ENCODE data around the gene MARF1. TPM values are rescaled to one million over a fixed set of nuclear protein-coding genes. Genes with fewer than 3 reads are reported as not detected.
"Not testable (repeated sequence)": the region's sequence is repeated elsewhere in the genome, so short reads cannot be mapped to it uniquely, and the experiment has no call there.

MARF1 gene
- polyA plus RNA-seq, 3 donors = 5.7 to 39.9 (median 9.8) TPM

- no peak for DNase-seq
- Histone ChIP-seq H3K27ac (ENCODE audit: low read depth in 1 of 2, low read length in 2 of 2) (no peak overlapping the region), H3K4me1 (ENCODE audit: control insufficient read depth in 1 of 2, insufficient read depth in 2 of 2, low read length in 2 of 2) (peaks cover 7 to 12% of the 10 kb centered on the region in 2 donors), H2AFZ (ENCODE audit: insufficient read depth, low read depth, low read length, poor library complexity, severe bottlenecking) (peak overlapping the region; percentile 28), H4K20me1 (ENCODE audit: insufficient read depth, low read length) (no peaks in the 10 kb centered on the region), H3K9ac (ENCODE audit: insufficient read depth, low read length, poor library complexity, severe bottlenecking) (no peak overlapping the region), H3K36me3 (replicated peaks in 1 of 2; ENCODE audit: control insufficient read depth in 1 of 2, insufficient read depth in 2 of 2, low read length in 2 of 2) (no peaks in the 10 kb centered on the region), H3K27me3 (ENCODE audit: control insufficient read depth in 2 of 2, insufficient read depth in 2 of 2, low read length in 2 of 2) (no peaks in the 10 kb centered on the region), H3K4me2 (replicated peaks; ENCODE audit: extremely low read depth, low read length, poor library complexity, severe bottlenecking) (no peak overlapping the region), H3K9me3 (replicated peaks in 1 of 2; ENCODE audit: control insufficient read depth in 1 of 2, insufficient read depth in 1 of 2, low read length in 2 of 2) (peaks cover 0 to under 1% of the 10 kb centered on the region in 2 donors), H3K79me2 (ENCODE audit: insufficient read depth, low read length) (no peaks in the 10 kb centered on the region), H3K4me3 (replicated peaks in 1 of 3; ENCODE audit: low read depth in 2 of 3, low read length in 3 of 3) (no peak overlapping the region)
- Mint-ChIP-seq H3K36me3 (no peaks in the 10 kb centered on the region), H3K27me3 (ENCODE audit: low read depth in 3 of 3) (peaks cover 4 to 10% (median 5%) of the 10 kb centered on the region in 3 donors), H3K27ac (peak overlapping the region in 1 of 7 donors; percentile 28), H3K9me3 (peaks cover 0 to 3% (median 2%) of the 10 kb centered on the region in 7 donors), H3K4me3 (no peak overlapping the region), H3K4me1 (peaks cover 25% of the 10 kb centered on the region)
- no peak for TF ChIP-seq CTCF (IDR thresholded peaks at IDR 0.05)
- intact Hi-C loops (cut with micrococcal nuclease) = no loop called here
- 88% methylated on average over 1 of the region's 3 CpGs for WGBS (ENCODE audit: insufficient coverage)
These were observed 94.5 kb downstream of the MARF1 start for GRCh38 chr16:15548482-15548891.

GRCh38 chr16:15547768-15548096, 95.2 kb downstream of the MARF1 start:
- Mint-ChIP-seq H3K27me3 (ENCODE audit: low read depth in 3 of 3) (peaks cover 5 to 10% (median 5%) of the 10 kb centered on the region in 3 donors), H3K4me3 (no peak overlapping the region), H3K36me3 (no peaks in the 10 kb centered on the region), H3K9me3 (peaks cover 4 to 10% (median 7%) of the 10 kb centered on the region in 7 donors), H3K27ac (no peak overlapping the region), H3K4me1 (peaks cover 24% of the 10 kb centered on the region)
- no peak for DNase-seq
- Histone ChIP-seq H2AFZ (ENCODE audit: insufficient read depth, low read depth, low read length, poor library complexity, severe bottlenecking) (no peak overlapping the region), H3K27me3 (ENCODE audit: control insufficient read depth in 2 of 2, insufficient read depth in 2 of 2, low read length in 2 of 2) (no peaks in the 10 kb centered on the region), H3K4me3 (replicated peaks in 1 of 3; ENCODE audit: low read depth in 2 of 3, low read length in 3 of 3) (no peak overlapping the region), H3K9ac (ENCODE audit: insufficient read depth, low read length, poor library complexity, severe bottlenecking) (no peak overlapping the region), H3K27ac (ENCODE audit: low read depth in 1 of 2, low read length in 2 of 2) (no peak overlapping the region), H3K79me2 (ENCODE audit: insufficient read depth, low read length) (no peaks in the 10 kb centered on the region), H3K4me1 (ENCODE audit: control insufficient read depth in 1 of 2, insufficient read depth in 2 of 2, low read length in 2 of 2) (peaks cover 7 to 12% of the 10 kb centered on the region in 2 donors), H3K9me3 (replicated peaks in 1 of 2; ENCODE audit: control insufficient read depth in 1 of 2, insufficient read depth in 1 of 2, low read length in 2 of 2) (peaks cover 6 to 8% of the 10 kb centered on the region in 2 donors), H3K36me3 (replicated peaks in 1 of 2; ENCODE audit: control insufficient read depth in 1 of 2, insufficient read depth in 2 of 2, low read length in 2 of 2) (no peaks in the 10 kb centered on the region), H4K20me1 (ENCODE audit: insufficient read depth, low read length) (no peaks in the 10 kb centered on the region), H3K4me2 (replicated peaks; ENCODE audit: extremely low read depth, low read length, poor library complexity, severe bottlenecking) (no peak overlapping the region)
- TF ChIP-seq CTCF (IDR thresholded peaks at IDR 0.05) = no peak
- intact Hi-C loops (cut with micrococcal nuclease) = no loop called here
- 93% methylated on average over 5 of the region's 6 CpGs for WGBS (ENCODE audit: insufficient coverage)

DNA sequence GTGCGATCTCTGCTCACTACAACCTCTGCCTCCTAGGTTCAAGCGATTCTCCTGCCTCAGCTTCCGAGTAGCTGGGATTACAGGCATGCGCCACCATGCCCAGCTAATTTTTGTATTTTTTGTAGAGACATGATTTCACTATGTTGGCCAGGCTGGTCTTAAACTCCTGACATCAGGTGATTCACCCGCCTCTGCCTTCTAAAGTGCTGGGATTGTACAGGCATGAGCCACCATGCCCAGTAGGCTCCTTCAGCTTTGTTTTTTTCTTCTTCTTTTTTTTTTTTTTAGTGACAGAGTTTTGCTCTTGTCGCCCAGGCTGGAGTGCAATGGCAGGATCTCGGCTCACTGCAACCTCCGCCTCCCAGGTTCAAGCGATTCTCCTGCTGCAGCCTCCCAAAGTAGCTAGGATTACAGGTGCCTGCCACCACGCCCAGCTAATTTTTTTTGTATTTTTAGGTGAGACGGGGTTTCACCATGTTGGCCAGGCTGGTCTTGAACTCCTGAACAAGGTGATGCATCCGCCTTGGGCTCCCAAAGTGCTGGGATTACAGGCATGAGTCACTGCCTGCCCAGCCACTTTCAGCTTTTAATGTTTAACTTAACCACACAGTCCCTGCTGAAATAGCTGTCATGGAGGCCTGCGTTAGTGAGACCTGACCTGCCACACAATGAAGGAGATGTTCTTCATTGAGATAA, 95.7 kb downstream of the MARF1 start:
- peaks cover 7 to 13% of the 10 kb centered on the region in 2 donors for H3K9me3 ChIP-seq (replicated peaks in 1 of 2; ENCODE audit: control insufficient read depth in 1 of 2, insufficient read depth in 1 of 2, low read length in 2 of 2)
- H3K27me3 ChIP-seq (ENCODE audit: control insufficient read depth in 2 of 2, insufficient read depth in 2 of 2, low read length in 2 of 2); H3K9ac ChIP-seq (ENCODE audit: insufficient read depth, low read length, poor library complexity, severe bottlenecking); H2AFZ ChIP-seq (ENCODE audit: insufficient read depth, low read depth, low read length, poor library complexity, severe bottlenecking); H3K36me3 ChIP-seq (replicated peaks in 1 of 2; ENCODE audit: control insufficient read depth in 1 of 2, insufficient read depth in 2 of 2, low read length in 2 of 2); H3K79me2 ChIP-seq (ENCODE audit: insufficient read depth, low read length); H4K20me1 ChIP-seq (ENCODE audit: insufficient read depth, low read length); H3K4me1 ChIP-seq (ENCODE audit: control insufficient read depth in 1 of 2, insufficient read depth in 2 of 2, low read length in 2 of 2); H3K4me2 ChIP-seq (replicated peaks; ENCODE audit: extremely low read depth, low read length, poor library complexity, severe bottlenecking); intact Hi-C loops (cut with micrococcal nuclease); H3K4me3 Mint-ChIP-seq; H3K36me3 Mint-ChIP-seq; H3K27ac Mint-ChIP-seq; H3K4me3 ChIP-seq (replicated peaks in 1 of 3; ENCODE audit: low read depth in 2 of 3, low read length in 3 of 3); H3K27ac ChIP-seq (ENCODE audit: low read depth in 1 of 2, low read length in 2 of 2); DNase-seq: not testable (repeated sequence)
- H3K9me3 Mint-ChIP-seq = peaks cover 4 to 12% (median 7%) of the 10 kb centered on the region in 7 donors
- WGBS (ENCODE audit: insufficient coverage) = 97% methylated on average over 6 of the region's 13 CpGs
- H3K27me3 Mint-ChIP-seq (ENCODE audit: low read depth in 3 of 3) = peaks cover 5 to 10% (median 5%) of the 10 kb centered on the region in 3 donors
- H3K4me1 Mint-ChIP-seq = peaks cover 19% of the 10 kb centered on the region
